Endodermal cell (in vitro differentiated cells): ENCODE measurements around the gene CCDC93. TPM values are rescaled to one million over a fixed set of nuclear protein-coding genes. Genes with fewer than 3 reads are reported as not detected.

Experiments
- DNase-seq: peaks from one replicate; pipeline ENCODE4 v3.0.0-alpha.2; 2017
- H3K27ac ChIP-seq: 2 replicates; pipeline ENCODE4 v1.5.1; 2013; ENCODE audit warnings: mild to moderate bottlenecking, low read depth, low read length, moderate library complexity
- H3K27me3 ChIP-seq: 2 replicates; pipeline ENCODE4 v1.6.1; 2013; ENCODE audit warnings: mild to moderate bottlenecking, low read length, moderate library complexity; ENCODE audit not compliant: insufficient read depth, control insufficient read depth, poor library complexity, severe bottlenecking
- H3K36me3 ChIP-seq: 2 replicates; pipeline ENCODE4 v1.7.0; 2013; ENCODE audit warnings: mild to moderate bottlenecking, low read length, moderate library complexity; ENCODE audit not compliant: control insufficient read depth, insufficient read depth
- H3K4me1 ChIP-seq: one replicate; pipeline ENCODE4 v1.7.0; 2013; ENCODE audit warnings: low read length; ENCODE audit not compliant: control insufficient read depth, insufficient read depth
- H3K4me3 ChIP-seq: 2 replicates; pipeline ENCODE4 v1.5.1; 2013; ENCODE audit warnings: mild to moderate bottlenecking, low read length, moderate library complexity
- H3K9ac ChIP-seq: 2 replicates; pipeline ENCODE4 v1.6.1; 2013; ENCODE audit warnings: mild to moderate bottlenecking, low read length, moderate library complexity; ENCODE audit not compliant: poor library complexity, severe bottlenecking; ENCODE audit errors: extremely low read depth
- H3K9me3 ChIP-seq: 2 replicates; pipeline ENCODE4 v1.6.1; 2013; ENCODE audit warnings: mild to moderate bottlenecking, low read length, moderate library complexity; ENCODE audit not compliant: control insufficient read depth
- H3K27ac Mint-ChIP-seq: 2 replicates; pipeline ENCODE4 v1.8.0; 2020; ENCODE audit warnings: mixed read lengths
- H3K27me3 Mint-ChIP-seq: 2 replicates; pipeline ENCODE4 v1.8.0; 2021; ENCODE audit warnings: mild to moderate bottlenecking, mixed read lengths; ENCODE audit not compliant: insufficient read depth
- H3K36me3 Mint-ChIP-seq: 2 replicates; pipeline ENCODE4 v1.8.0; 2020; ENCODE audit warnings: low read depth, mixed read lengths
- H3K4me1 Mint-ChIP-seq: 2 replicates; pipeline ENCODE4 v1.8.0; 2020; ENCODE audit warnings: mixed read lengths
- H3K4me3 Mint-ChIP-seq: 2 replicates; pipeline ENCODE4 v1.8.0; 2020; ENCODE audit warnings: mild to moderate bottlenecking, moderate library complexity, mixed read lengths
- H3K9me3 Mint-ChIP-seq: 2 replicates; pipeline ENCODE4 v1.8.0; 2020; ENCODE audit warnings: mild to moderate bottlenecking, mixed read lengths
- WGBS, 2 experiments: methylation state at CpG; one replicate each; pipeline versions ENCODE4 v1.1.5 to v1.1.7; 2013; ENCODE audit warnings: missing lambda C conversion rate in 2 of 2, mixed read lengths in 1 of 2; ENCODE audit not compliant: insufficient coverage in 1 of 2, insufficient read length in 1 of 2; 5-methylcytosine and 5-hydroxymethylcytosine counted together
- total RNA-seq, 2 donors: library from RNA; stranded (reverse); fragmentation: NEBNext Ultra II Directional in 1 of 2; extraction: Animal tissue kit (Norgen Biotek cat#: 25700) in 1 of 2; gene quantifications; 2 replicates in 1 of 2; 3 replicates in 1 of 2; pipeline ENCODE4 v1.2.1, GENCODE V29; 2021
- TF ChIP-seq, protein P1 (sequence below): fragments of 200-600 bp; sonication (generic); conservative IDR thresholded peaks from 2 replicates; pipeline ENCODE4 v1.5.0; 2021; ENCODE audit warnings: antibody characterized with exemption, mild to moderate bottlenecking

The CCDC93 gene
- total RNA-seq, 2 donors from 2014 or later, result 35.6 to 36.6 TPM

DNA sequence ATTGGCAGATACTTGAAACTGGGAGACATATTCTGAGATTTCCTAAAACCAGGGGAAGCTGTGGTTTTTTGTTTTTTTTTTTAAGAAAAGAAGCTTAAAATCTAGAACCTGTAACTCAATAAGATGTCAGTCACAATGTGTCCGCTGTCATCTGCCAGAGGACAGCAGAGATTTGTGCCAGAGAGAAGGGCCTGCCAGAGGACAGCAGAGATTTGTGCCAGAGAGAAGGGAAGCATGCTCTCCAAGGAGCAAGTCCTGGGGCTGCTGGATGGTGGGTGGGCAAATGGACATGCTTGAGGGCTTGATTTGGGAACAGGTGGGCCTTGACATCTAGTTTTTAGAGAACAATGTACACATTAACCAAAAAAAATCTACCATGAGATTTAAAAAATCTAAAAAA is 77.9 kb downstream of the CCDC93 start:
- TF ChIP-seq, protein P1, sequence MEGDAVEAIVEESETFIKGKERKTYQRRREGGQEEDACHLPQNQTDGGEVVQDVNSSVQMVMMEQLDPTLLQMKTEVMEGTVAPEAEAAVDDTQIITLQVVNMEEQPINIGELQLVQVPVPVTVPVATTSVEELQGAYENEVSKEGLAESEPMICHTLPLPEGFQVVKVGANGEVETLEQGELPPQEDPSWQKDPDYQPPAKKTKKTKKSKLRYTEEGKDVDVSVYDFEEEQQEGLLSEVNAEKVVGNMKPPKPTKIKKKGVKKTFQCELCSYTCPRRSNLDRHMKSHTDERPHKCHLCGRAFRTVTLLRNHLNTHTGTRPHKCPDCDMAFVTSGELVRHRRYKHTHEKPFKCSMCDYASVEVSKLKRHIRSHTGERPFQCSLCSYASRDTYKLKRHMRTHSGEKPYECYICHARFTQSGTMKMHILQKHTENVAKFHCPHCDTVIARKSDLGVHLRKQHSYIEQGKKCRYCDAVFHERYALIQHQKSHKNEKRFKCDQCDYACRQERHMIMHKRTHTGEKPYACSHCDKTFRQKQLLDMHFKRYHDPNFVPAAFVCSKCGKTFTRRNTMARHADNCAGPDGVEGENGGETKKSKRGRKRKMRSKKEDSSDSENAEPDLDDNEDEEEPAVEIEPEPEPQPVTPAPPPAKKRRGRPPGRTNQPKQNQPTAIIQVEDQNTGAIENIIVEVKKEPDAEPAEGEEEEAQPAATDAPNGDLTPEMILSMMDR, result no peak
- WGBS, 2 experiments, result 0% methylated on average over 1 of the region's 1 CpG; no CpG with 5 or more reads in 1 of the 2 experiments
- H3K9me3 Mint-ChIP-seq, result no peaks in the 10 kb centered on the region
- H3K4me3 Mint-ChIP-seq, result no peak overlapping the region
- Histone ChIP-seq H3K9ac (no peak overlapping the region), H3K4me3 (no peak overlapping the region), H3K27me3 (no peaks in the 10 kb centered on the region), H3K9me3 (no peaks in the 10 kb centered on the region), H3K4me1 (peaks cover 14% of the 10 kb centered on the region), H3K27ac (no peak overlapping the region), H3K36me3 (peaks cover 91% of the 10 kb centered on the region)
- peaks cover 66% of the 10 kb centered on the region for H3K36me3 Mint-ChIP-seq
- peaks cover 27% of the 10 kb centered on the region for H3K4me1 Mint-ChIP-seq
- H3K27me3 Mint-ChIP-seq, result no peaks in the 10 kb centered on the region
- H3K27ac Mint-ChIP-seq, result no peak overlapping the region
- no peak for DNase-seq

DNA sequence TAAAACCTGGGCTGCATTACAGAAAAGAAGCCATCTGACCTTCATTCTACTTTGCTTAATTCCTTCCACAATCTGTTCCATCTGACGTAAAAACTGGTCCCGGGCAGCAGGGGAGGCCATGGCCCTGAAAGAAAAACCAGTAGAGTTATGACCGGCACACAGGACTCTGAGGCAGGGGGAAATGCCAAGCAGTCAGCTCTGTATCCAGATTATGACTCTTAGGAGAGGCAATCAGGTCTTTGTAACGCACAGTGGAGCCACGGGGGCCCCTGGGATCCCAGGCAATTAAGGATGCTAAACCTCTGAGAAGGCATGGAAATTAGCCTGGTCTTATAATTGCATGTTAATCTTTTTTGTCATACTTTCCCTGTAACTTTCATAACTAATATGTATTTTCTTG is 78.4 kb downstream of the CCDC93 start:
- H3K4me1 ChIP-seq, result peaks cover 14% of the 10 kb centered on the region
- H3K36me3 ChIP-seq, result peaks cover 91% of the 10 kb centered on the region
- H3K9ac ChIP-seq, result no peak overlapping the region
- peak; percentile 28 for DNase-seq
- peaks cover 27% of the 10 kb centered on the region for H3K4me1 Mint-ChIP-seq
- no peak overlapping the region for H3K4me3 Mint-ChIP-seq
- H3K9me3 Mint-ChIP-seq, result no peaks in the 10 kb centered on the region
- no peaks in the 10 kb centered on the region for H3K27me3 Mint-ChIP-seq
- TF ChIP-seq, protein P1, result no peak
- no peak overlapping the region for H3K27ac Mint-ChIP-seq
- H3K4me3 ChIP-seq, result no peak overlapping the region
- peaks cover 66% of the 10 kb centered on the region for H3K36me3 Mint-ChIP-seq
- no peaks in the 10 kb centered on the region for H3K27me3 ChIP-seq
- no peak overlapping the region for H3K27ac ChIP-seq
- H3K9me3 ChIP-seq, result no peaks in the 10 kb centered on the region
- WGBS, 2 experiments, result 92 to 95% methylated on average over 4 to 5 of the region's 5 CpGs

DNA sequence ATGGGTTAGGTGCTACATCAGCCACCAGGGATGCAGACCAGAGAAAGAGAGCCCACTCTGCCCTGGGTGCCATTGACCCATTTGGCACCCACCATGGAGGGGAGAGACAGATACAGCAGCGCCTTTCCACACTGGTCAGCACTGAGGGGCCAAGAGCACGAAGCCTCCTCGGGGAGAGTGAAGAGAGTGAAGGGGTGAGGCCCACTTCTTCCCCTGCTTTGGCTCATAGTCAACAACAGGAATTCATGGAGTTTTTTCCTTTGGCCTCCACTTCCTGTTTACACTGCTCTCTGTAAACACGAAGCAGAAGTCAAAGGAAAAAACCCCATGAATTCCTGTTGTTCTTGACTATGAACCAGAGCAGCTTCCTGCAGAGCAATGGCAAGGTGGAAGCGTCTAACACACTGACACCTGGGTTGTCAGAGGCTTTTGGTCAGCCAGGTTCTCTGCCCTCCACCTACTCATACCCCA is 80.0 kb downstream of the CCDC93 start:
- H3K4me1 ChIP-seq, result peaks cover 11% of the 10 kb centered on the region
- TF ChIP-seq, protein P1, result no peak
- H3K9me3 ChIP-seq, result no peaks in the 10 kb centered on the region
- no peaks in the 10 kb centered on the region for H3K27me3 Mint-ChIP-seq
- H3K36me3 ChIP-seq, result peaks cover 91% of the 10 kb centered on the region
- peak; percentile 46 for DNase-seq
- peaks cover 67% of the 10 kb centered on the region for H3K36me3 Mint-ChIP-seq
- H3K9ac ChIP-seq, result no peak overlapping the region
- H3K4me3 Mint-ChIP-seq, result no peak overlapping the region
- H3K9me3 Mint-ChIP-seq, result peaks cover 4% of the 10 kb centered on the region
- no peaks in the 10 kb centered on the region for H3K27me3 ChIP-seq
- no peak overlapping the region for H3K4me3 ChIP-seq
- peaks cover 25% of the 10 kb centered on the region for H3K4me1 Mint-ChIP-seq
- H3K27ac ChIP-seq, result no peak overlapping the region
- H3K27ac Mint-ChIP-seq, result no peak overlapping the region
- 73 to 82% methylated on average over 3 to 5 of the region's 5 CpGs for WGBS, 2 experiments
